ENCODE measurements around the gene CNMD.

Gene CNMD

GRCh38 chr13:52707375-52707774 is 32.2 kb downstream of the CNMD start:
- DNase-seq (ENCODE audit: low read depth, low spot score): no peak
- no peak overlapping the region for H3K4me3 ChIP-seq (ENCODE audit: low read depth, low read length)
- in situ Hi-C loops (cut with HindIII; ENCODE audit: low sequenced_read_pairs): no loop called here
- TF ChIP-seq CTCF (IDR thresholded peaks at IDR 0.05; ENCODE audit: low read depth, low read length): no peak

- DNase-seq (ENCODE audit: low read depth, low spot score): no peak
- H3K4me3 ChIP-seq (ENCODE audit: low read depth, low read length): no peak overlapping the region
- in situ Hi-C loops (cut with HindIII; ENCODE audit: low sequenced_read_pairs): no loop called here
- TF ChIP-seq CTCF (IDR thresholded peaks at IDR 0.05; ENCODE audit: low read depth, low read length): no peak
Measured at GRCh38 chr13:52706081-52706480, 33.5 kb downstream of the CNMD start.

GRCh38 chr13:52703482-52703881 is 36.1 kb downstream of the CNMD start:
- in situ Hi-C loops (cut with HindIII; ENCODE audit: low sequenced_read_pairs): no loop called here

GRCh38 chr13:52701728-52702465 is 37.7 kb downstream of the CNMD start:
- TF ChIP-seq CTCF (IDR thresholded peaks at IDR 0.05; ENCODE audit: low read depth, low read length): no peak
- H3K4me3 ChIP-seq (ENCODE audit: low read depth, low read length): no peak overlapping the region
- DNase-seq (ENCODE audit: low read depth, low spot score): no peak
- in situ Hi-C loops (cut with HindIII; ENCODE audit: low sequenced_read_pairs): no loop called here

More at GRCh38 chr13:52703482-52703881, 36.1 kb downstream of the CNMD start:
- DNase-seq (ENCODE audit: low read depth, low spot score): no peak
- H3K4me3 ChIP-seq (ENCODE audit: low read depth, low read length): no peak overlapping the region
- TF ChIP-seq CTCF (IDR thresholded peaks at IDR 0.05; ENCODE audit: low read depth, low read length): no peak

- DNase-seq (ENCODE audit: low read depth, low spot score): no peak
- no peak for TF ChIP-seq CTCF (IDR thresholded peaks at IDR 0.05; ENCODE audit: low read depth, low read length)
- in situ Hi-C loops (cut with HindIII; ENCODE audit: low sequenced_read_pairs): no loop called here
- no peak overlapping the region for H3K4me3 ChIP-seq (ENCODE audit: low read depth, low read length)
Measured at GRCh38 chr13:52696566-52696965, 43.1 kb downstream of the CNMD start.

GRCh38 chr13:52695856-52696255 is 43.8 kb downstream of the CNMD start:
- H3K4me3 ChIP-seq (ENCODE audit: low read depth, low read length): no peak overlapping the region
- peak; percentile 18 for DNase-seq (ENCODE audit: low read depth, low spot score)
- TF ChIP-seq CTCF (IDR thresholded peaks at IDR 0.05; ENCODE audit: low read depth, low read length): no peak
- in situ Hi-C loops (cut with HindIII; ENCODE audit: low sequenced_read_pairs): no loop called here

All from astrocyte of the spinal cord (primary cell).